ENCODE data around the gene GJC1. TPM values are rescaled to one million over a fixed set of nuclear protein-coding genes. Genes with fewer than 3 reads are reported as not detected.

Gene GJC1
- total RNA-seq, 4 donors from 2014 or later: 2.1 to 9.2 (median 4.6) TPM

DNA sequence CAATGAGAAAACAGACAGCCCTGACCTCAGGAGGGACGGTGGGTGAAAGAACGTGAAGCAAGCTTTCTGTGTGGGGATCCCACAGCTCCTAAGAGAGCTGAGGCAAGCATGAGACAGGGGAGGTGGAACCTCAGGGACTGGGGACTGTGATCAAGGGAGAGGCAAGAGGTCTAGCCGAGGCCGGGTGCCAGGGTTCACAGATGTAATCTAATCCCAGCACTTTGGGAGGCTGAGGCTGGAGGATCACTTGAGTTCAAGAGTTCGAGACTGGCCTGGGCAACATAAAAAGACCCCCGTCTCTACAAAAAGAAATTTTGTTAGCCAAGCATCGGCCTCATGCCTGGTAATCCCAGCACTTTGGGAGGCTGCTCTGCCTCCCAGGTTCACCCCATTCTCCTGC lies 75.8 kb downstream of the GJC1 start:
- ATAC-seq: no peak
- intact Hi-C loops (cut with DNase I; ENCODE audit: low total_unique reads): no loop called here
- TF ChIP-seq CTCF (IDR thresholded peaks at IDR 0.05 in 4 of 5, conservative IDR thresholded peaks at IDR 0.05 in 1 of 5) (no peak), POLR2A (IDR thresholded peaks at IDR 0.05) (no peak)
- Histone ChIP-seq H3K4me1 (peaks cover 0 to 2% of the 10 kb centered on the region in 2 donors), H3K9me3 (no peaks in the 10 kb centered on the region), H3K27me3 (peaks cover 18 to 21% (median 20%) of the 10 kb centered on the region in 3 donors), H3K36me3 (no peaks in the 10 kb centered on the region), H3K27ac (no peak overlapping the region), H3K4me3 (no peak overlapping the region)
- in situ Hi-C loops (cut with MboI; ENCODE audit: low sequenced_read_pairs in 4 of 4): loop anchor here in 1 of 4 donors (25.0 kb wide), 1 partner anchor 283 kb away; no protein-coding TSS in a partner anchor
- no peak for DNase-seq

GRCh38 chr17:44752953-44753861 lies 76.9 kb downstream of the GJC1 start:
- peaks cover 11 to 14% (median 14%) of the 10 kb centered on the region in 3 donors for H3K27me3 ChIP-seq
- no peak for ATAC-seq
- H3K4me1 ChIP-seq: no peaks in the 10 kb centered on the region
- no peak overlapping the region for H3K4me3 ChIP-seq
- DNase-seq: no peak
- H3K27ac ChIP-seq: no peak overlapping the region
- no peak for TF ChIP-seq POLR2A (IDR thresholded peaks at IDR 0.05)
- no peak for TF ChIP-seq CTCF (IDR thresholded peaks at IDR 0.05 in 4 of 5, conservative IDR thresholded peaks at IDR 0.05 in 1 of 5)
- no peaks in the 10 kb centered on the region for H3K36me3 ChIP-seq
- in situ Hi-C loops (cut with MboI; ENCODE audit: low sequenced_read_pairs in 4 of 4) (loop anchor here in 1 of 4 donors (25.0 kb wide), 1 partner anchor 284 kb away; no protein-coding TSS in a partner anchor), intact Hi-C loops (cut with DNase I; ENCODE audit: low total_unique reads) (no loop called here)
- H3K9me3 ChIP-seq: no peaks in the 10 kb centered on the region

DNA sequence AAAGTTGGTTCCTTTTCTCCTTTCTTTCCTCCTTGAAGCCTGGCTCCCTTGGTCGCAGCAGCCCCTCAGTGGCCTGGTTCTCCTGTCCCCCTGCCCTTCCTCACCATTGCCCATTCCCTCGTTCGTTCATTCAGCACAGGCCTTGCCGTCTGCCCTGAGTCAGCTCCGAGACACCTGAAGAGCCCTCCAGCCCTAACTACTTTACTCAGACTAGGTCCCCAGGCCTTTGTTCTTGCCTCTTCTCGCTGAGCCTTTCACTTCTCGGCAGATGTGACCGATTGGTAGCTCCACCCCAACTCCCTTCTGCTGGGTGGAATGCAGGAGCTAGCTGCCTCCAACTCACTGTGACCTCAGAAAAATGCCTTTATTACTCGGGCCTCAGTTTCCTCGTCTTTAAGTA lies 78.3 kb downstream of the GJC1 start:
- Histone ChIP-seq H3K4me1 (no peaks in the 10 kb centered on the region), H3K9me3 (no peaks in the 10 kb centered on the region), H3K27ac (no peak overlapping the region), H3K4me3 (no peak overlapping the region), H3K27me3 (peaks cover 0 to 3% (median under 1%) of the 10 kb centered on the region in 3 donors), H3K36me3 (no peaks in the 10 kb centered on the region)
- no peak for DNase-seq
- no peak for ATAC-seq
- in situ Hi-C loops (cut with MboI; ENCODE audit: low sequenced_read_pairs in 4 of 4): loop anchor here in 1 of 4 donors (25.0 kb wide), 1 partner anchor 285 kb away; no protein-coding TSS in a partner anchor
- intact Hi-C loops (cut with DNase I; ENCODE audit: low total_unique reads): no loop called here
- TF ChIP-seq CTCF (IDR thresholded peaks at IDR 0.05 in 4 of 5, conservative IDR thresholded peaks at IDR 0.05 in 1 of 5) (no peak), POLR2A (IDR thresholded peaks at IDR 0.05) (no peak)

- no peaks in the 10 kb centered on the region for H3K9me3 ChIP-seq
- DNase-seq: no peak
- in situ Hi-C loops (cut with MboI; ENCODE audit: low sequenced_read_pairs in 4 of 4): loop anchor here in 1 of 4 donors (25.0 kb wide), 1 partner anchor 286 kb away; no protein-coding TSS in a partner anchor
- H3K27ac ChIP-seq: no peak overlapping the region
- ATAC-seq: no peak
- no peak overlapping the region for H3K4me3 ChIP-seq
- H3K36me3 ChIP-seq: no peaks in the 10 kb centered on the region
- TF ChIP-seq CTCF (IDR thresholded peaks at IDR 0.05 in 4 of 5, conservative IDR thresholded peaks at IDR 0.05 in 1 of 5) (no peak), POLR2A (IDR thresholded peaks at IDR 0.05) (no peak)
- H3K4me1 ChIP-seq: no peaks in the 10 kb centered on the region
- peaks cover 0 to 3% (median 0%) of the 10 kb centered on the region in 3 donors for H3K27me3 ChIP-seq
- intact Hi-C loops (cut with DNase I; ENCODE audit: low total_unique reads): no loop called here
These were observed 78.8 kb downstream of the GJC1 start for GRCh38 chr17:44751331-44751730.

Data from gastrocnemius medialis (tissue), 4 donors.